Mesodermal cell (in vitro differentiated cells): Measurements from ENCODE around the gene FOXN1. TPM values are rescaled to one million over a fixed set of nuclear protein-coding genes. Genes with fewer than 3 reads are reported as not detected.
"Not testable (repeated sequence)": the region's sequence is repeated elsewhere in the genome, so short reads cannot be mapped to it uniquely, and the experiment has no call there.

Experiments used
- H3K27ac ChIP-seq: 2 replicates; pipeline ENCODE4 v1.7.0; 2013; ENCODE audit warnings: mild to moderate bottlenecking, low read depth, low read length, moderate library complexity; ENCODE audit not compliant: severe bottlenecking
- H3K36me3 ChIP-seq: 2 replicates; pipeline ENCODE4 v1.7.1; 2013; ENCODE audit warnings: mild to moderate bottlenecking, low read length, moderate library complexity; ENCODE audit not compliant: control insufficient read depth, insufficient read depth
- H3K4me1 ChIP-seq: one replicate; pipeline ENCODE4 v1.7.1; 2013; ENCODE audit warnings: mild to moderate bottlenecking, low read length; ENCODE audit not compliant: insufficient read depth, control insufficient read depth, poor library complexity, severe bottlenecking
- H3K4me3 ChIP-seq: 2 replicates; pipeline ENCODE4 v1.7.0; 2013; ENCODE audit warnings: low read length, control low read depth, mild to moderate bottlenecking; ENCODE audit not compliant: insufficient read depth, poor library complexity, severe bottlenecking; ENCODE audit errors: extremely low read depth
- H3K9me3 ChIP-seq: 2 replicates; pipeline ENCODE4 v1.7.1; 2013; ENCODE audit warnings: mild to moderate bottlenecking, low read length, moderate library complexity; ENCODE audit not compliant: control insufficient read depth
- WGBS, 2 experiments: methylation state at CpG; one replicate each; pipeline ENCODE4 v1.1.5; 2013; ENCODE audit warnings: missing lambda C conversion rate in 2 of 2; ENCODE audit not compliant: insufficient coverage in 2 of 2; 5-methylcytosine and 5-hydroxymethylcytosine counted together
- polyA plus RNA-seq, 2 experiments: library from polyadenylated mRNA; stranded (reverse); fragments of 50-300 nt; gene quantifications; one replicate each; pipeline ENCODE4 v1.2.3, GENCODE V29; 2013

The FOXN1 gene
- polyA plus RNA-seq (2013, experiment 1 of 2) = not detected
- polyA plus RNA-seq (2013, experiment 2 of 2) = not detected

- H3K4me1 ChIP-seq = no peaks in the 10 kb centered on the region
- H3K9me3 ChIP-seq = no peaks in the 10 kb centered on the region
- H3K27ac ChIP-seq = no peak within 1 kb of the TSS
- 86 to 91% methylated on average over 11 to 17 of the region's 28 CpGs for WGBS, 2 experiments
- no peaks in the 10 kb centered on the region for H3K36me3 ChIP-seq
- no peak within 1 kb of the TSS for H3K4me3 ChIP-seq
Measured at GRCh38 chr17:28505986-28506665, at the start of gene FOXN1. FOXN1 (plus strand) TSS chr17:28506348; CDS start chr17:28523970, 17,622 bp downstream.

- 94% methylated on average over 3 of the region's 6 CpGs; no CpG with 5 or more reads in 1 of the 2 experiments for WGBS, 2 experiments
Measured at GRCh38 chr17:28457890-28458289, 48.3 kb upstream of the FOXN1 start.

GRCh38 chr17:28458881-28459280 is 47.3 kb upstream of the FOXN1 start:
- H3K4me3 ChIP-seq, H3K36me3 ChIP-seq, H3K9me3 ChIP-seq, H3K4me1 ChIP-seq, H3K27ac ChIP-seq: not testable (repeated sequence)
- 92 to 97% methylated on average over 7 to 21 of the region's 32 CpGs for WGBS, 2 experiments

More at GRCh38 chr17:28457890-28458289, 48.3 kb upstream of the FOXN1 start:
- no peaks in the 10 kb centered on the region for H3K4me1 ChIP-seq
- no peaks in the 10 kb centered on the region for H3K36me3 ChIP-seq
- no peak overlapping the region for H3K4me3 ChIP-seq
- no peak overlapping the region for H3K27ac ChIP-seq
- H3K9me3 ChIP-seq = peaks cover 4% of the 10 kb centered on the region

- H3K4me1 ChIP-seq = no peaks in the 10 kb centered on the region
- H3K36me3 ChIP-seq = no peaks in the 10 kb centered on the region
- peaks cover 4% of the 10 kb centered on the region for H3K9me3 ChIP-seq
- no peak overlapping the region for H3K27ac ChIP-seq
- no peak overlapping the region for H3K4me3 ChIP-seq
- WGBS, 2 experiments = 93 to 96% methylated on average over 5 to 7 of the region's 10 CpGs
Measured at GRCh38 chr17:28460901-28461300, 45.2 kb upstream of the FOXN1 start.

GRCh38 chr17:28466001-28466400 is 40.1 kb upstream of the FOXN1 start:
- H3K36me3 ChIP-seq = no peaks in the 10 kb centered on the region
- peaks cover 11% of the 10 kb centered on the region for H3K4me1 ChIP-seq
- no peak overlapping the region for H3K4me3 ChIP-seq
- H3K27ac ChIP-seq = no peak overlapping the region
- WGBS, 2 experiments = 84 to 89% methylated on average over 3 to 9 of the region's 9 CpGs
- no peaks in the 10 kb centered on the region for H3K9me3 ChIP-seq

GRCh38 chr17:28466521-28467048 is 39.6 kb upstream of the FOXN1 start:
- Histone ChIP-seq H3K4me1 (peaks cover 13% of the 10 kb centered on the region), H3K4me3 (no peak overlapping the region), H3K9me3 (no peaks in the 10 kb centered on the region), H3K27ac (peak overlapping the region; percentile 47), H3K36me3 (no peaks in the 10 kb centered on the region)
- 66 to 67% methylated on average over 3 to 5 of the region's 5 CpGs for WGBS, 2 experiments

GRCh38 chr17:28467456-28468025 is 38.6 kb upstream of the FOXN1 start:
- Histone ChIP-seq H3K36me3 (no peaks in the 10 kb centered on the region), H3K4me1 (peaks cover 13% of the 10 kb centered on the region), H3K27ac (no peak overlapping the region), H3K9me3 (no peaks in the 10 kb centered on the region), H3K4me3 (no peak overlapping the region)
- 90 to 95% methylated on average over 8 to 11 of the region's 17 CpGs for WGBS, 2 experiments

- peaks cover 13% of the 10 kb centered on the region for H3K4me1 ChIP-seq
- H3K4me3 ChIP-seq, H3K36me3 ChIP-seq, H3K9me3 ChIP-seq, H3K27ac ChIP-seq: not testable (repeated sequence)
- WGBS, 2 experiments = 91 to 92% methylated on average over 5 to 8 of the region's 20 CpGs
Measured at GRCh38 chr17:28468033-28468735, 38.0 kb upstream of the FOXN1 start.

- H3K27ac ChIP-seq = no peak overlapping the region
- no peaks in the 10 kb centered on the region for H3K36me3 ChIP-seq
- H3K4me1 ChIP-seq = peaks cover 13% of the 10 kb centered on the region
- H3K9me3 ChIP-seq = no peaks in the 10 kb centered on the region
- no peak overlapping the region for H3K4me3 ChIP-seq
Measured at GRCh38 chr17:28468781-28469180, 37.4 kb upstream of the FOXN1 start.

GRCh38 chr17:28469376-28469775 is 36.8 kb upstream of the FOXN1 start:
- H3K27ac ChIP-seq = no peak overlapping the region
- no peaks in the 10 kb centered on the region for H3K36me3 ChIP-seq
- H3K4me3 ChIP-seq = no peak overlapping the region
- peaks cover 13% of the 10 kb centered on the region for H3K4me1 ChIP-seq
- 88 to 92% methylated on average over 6 to 7 of the region's 8 CpGs for WGBS, 2 experiments
- no peaks in the 10 kb centered on the region for H3K9me3 ChIP-seq
